Activated CD4-positive, alpha-beta T cell treated with anti-CD3 and anti-CD28 coated beads, Interleukin-2, Interleukin-4, amounts not matched to agents 100 ng/mL and 50 ng/mL, durations not matched to agents 16 hours and 8 hours (primary cell): ENCODE data around the gene SERPINA3.

Source experiments
- DNase-seq: peaks from one replicate; pipeline ENCODE4 v3.0.0-alpha.2; 2020; ENCODE audit warnings: low spot score

SERPINA3 gene

GRCh38 chr14:94613720-94614644 lies 1.8 kb downstream of the SERPINA3 start:
- no peak for DNase-seq

GRCh38 chr14:94614802-94615201 lies 2.6 kb downstream of the SERPINA3 start:
- DNase-seq, result no peak

- no peak for DNase-seq
These were observed 3.1 kb downstream of the SERPINA3 start for GRCh38 chr14:94615254-94615653.

GRCh38 chr14:94615823-94616570 lies 3.8 kb downstream of the SERPINA3 start:
- DNase-seq, result no peak

- no peak for DNase-seq
These were observed 5.3 kb downstream of the SERPINA3 start for GRCh38 chr14:94617366-94617941.

GRCh38 chr14:94617988-94618822 lies 6.0 kb downstream of the SERPINA3 start:
- no peak for DNase-seq

- DNase-seq, result no peak
These were observed 7.1 kb downstream of the SERPINA3 start for GRCh38 chr14:94619297-94619696.

- no peak for DNase-seq
These were observed 8.4 kb downstream of the SERPINA3 start for GRCh38 chr14:94620597-94620996.

- no peak for DNase-seq
These were observed 9.4 kb downstream of the SERPINA3 start for GRCh38 chr14:94621358-94622134.

- no peak for DNase-seq
These were observed 10.6 kb downstream of the SERPINA3 start for GRCh38 chr14:94622653-94623421.

- DNase-seq, result no peak
These were observed 11.2 kb downstream of the SERPINA3 start for GRCh38 chr14:94623422-94623809.

GRCh38 chr14:94623856-94624499 lies 11.8 kb downstream of the SERPINA3 start:
- no peak for DNase-seq

GRCh38 chr14:94624537-94625352 lies 12.6 kb downstream of the SERPINA3 start:
- no peak for DNase-seq

- no peak for DNase-seq
These were observed 13.1 kb downstream of the SERPINA3 start for GRCh38 chr14:94625353-94625635.

GRCh38 chr14:94628578-94628977 lies 16.4 kb downstream of the SERPINA3 start:
- no peak for DNase-seq

GRCh38 chr14:94630396-94630795 lies 18.2 kb downstream of the SERPINA3 start:
- no peak for DNase-seq

GRCh38 chr14:94631050-94631449 lies 18.9 kb downstream of the SERPINA3 start:
- DNase-seq, result no peak

GRCh38 chr14:94631536-94632304 lies 19.5 kb downstream of the SERPINA3 start:
- DNase-seq, result no peak

GRCh38 chr14:94632305-94632590 lies 20.1 kb downstream of the SERPINA3 start:
- DNase-seq, result no peak
